Hepatocyte (in vitro differentiated cells): ENCODE data around the gene PAPPA. TPM values are rescaled to one million over a fixed set of nuclear protein-coding genes. Genes with fewer than 3 reads are reported as not detected.

Source experiments
- DNase-seq: peaks from one replicate; pipeline ENCODE4 v3.0.0-alpha.2; 2016; ENCODE audit warnings: low spot score
- H2AFZ ChIP-seq: fragments of 200-600 bp; sonication (generic); 2 replicates; pipeline ENCODE4 v1.6.0; 2016; ENCODE audit warnings: antibody characterized with exemption, mild to moderate bottlenecking
- H3K27ac ChIP-seq: fragments of 200-600 bp; sonication (generic); 2 replicates; pipeline ENCODE4 v1.5.1; 2016; ENCODE audit warnings: mild to moderate bottlenecking
- H3K27me3 ChIP-seq: fragments of 200-600 bp; sonication (generic); 2 replicates; pipeline ENCODE4 v1.6.1; 2016
- H3K36me3 ChIP-seq: fragments of 200-600 bp; sonication (generic); replicated peaks from 2 replicates; pipeline ENCODE4 v1.5.1; 2016; ENCODE audit warnings: low read depth; ENCODE audit not compliant: insufficient read depth
- H3K4me1 ChIP-seq: fragments of 200-600 bp; sonication (generic); 2 replicates; pipeline ENCODE4 v1.5.1; 2016; ENCODE audit warnings: mild to moderate bottlenecking, moderate library complexity; ENCODE audit not compliant: insufficient read depth
- H3K4me2 ChIP-seq: fragments of 200-600 bp; sonication (generic); 2 replicates; pipeline ENCODE4 v1.6.0; 2016
- H3K4me3 ChIP-seq: fragments of 200-600 bp; sonication (generic); 2 replicates; pipeline ENCODE4 v1.5.1; 2016; ENCODE audit warnings: mild to moderate bottlenecking
- H3K79me2 ChIP-seq: fragments of 200-600 bp; sonication (generic); 2 replicates; pipeline ENCODE4 v1.6.0; 2017; ENCODE audit warnings: mild to moderate bottlenecking
- H3K9me2 ChIP-seq: fragments of 200-600 bp; sonication (generic); replicated peaks from 2 replicates; pipeline ENCODE4 v1.6.0; 2017; ENCODE audit warnings: mild to moderate bottlenecking; ENCODE audit not compliant: insufficient read depth
- H3K9me3 ChIP-seq: fragments of 200-600 bp; sonication (generic); 2 replicates; pipeline ENCODE4 v1.5.1; 2016; ENCODE audit warnings: low read depth, mild to moderate bottlenecking
- H4K20me1 ChIP-seq: fragments of 200-600 bp; sonication (generic); 2 replicates; pipeline ENCODE4 v1.6.0; 2016; ENCODE audit warnings: mild to moderate bottlenecking; ENCODE audit not compliant: insufficient read depth, poor library complexity, severe bottlenecking
- EZH2 ChIP-seq: fragments of 200-600 bp; sonication (generic); IDR thresholded peaks from 2 replicates; pipeline ENCODE4 v1.6.1; 2016; ENCODE audit warnings: antibody characterized with exemption, mild to moderate bottlenecking, borderline replicate concordance
- EZH2phosphoT487 ChIP-seq: fragments of 200-600 bp; sonication (generic); IDR thresholded peaks from one replicate; pipeline ENCODE4 v1.6.1; 2018; ENCODE audit warnings: antibody characterized with exemption, mild to moderate bottlenecking, low read depth, moderate library complexity; ENCODE audit not compliant: unreplicated experiment, severe bottlenecking
- WGBS: methylation state at CpG from one replicate; pipeline ENCODE4 v1.1.6; 2016; ENCODE audit warnings: low lambda C conversion rate; ENCODE audit errors: missing lambda C conversion rate; 5-methylcytosine and 5-hydroxymethylcytosine counted together
- polyA plus RNA-seq: library from polyadenylated mRNA; unstranded; fragments of >200 nt; fragmentation: Nextera tagmentation; extraction: Ambion mirVana; gene quantifications from 2 replicates; pipeline ENCODE4 v1.2.1, GENCODE V29; 2016
- total RNA-seq: library from RNA; depleted of rRNA; stranded (reverse); fragments of >200 nt; gene quantifications from 2 replicates; pipeline ENCODE4 v1.2.3, GENCODE V29; 2014
- TF ChIP-seq, protein P1 (sequence below): fragments of 200-600 bp; sonication (generic); IDR thresholded peaks from 2 replicates; pipeline ENCODE4 v1.5.1; 2016; ENCODE audit warnings: antibody characterized with exemption, mild to moderate bottlenecking; ENCODE audit not compliant: poor library complexity

Gene PAPPA
- total and polyA plus RNA-seq, 2 experiments from 2014 or later: 2.8 to 12.3 TPM

DNA sequence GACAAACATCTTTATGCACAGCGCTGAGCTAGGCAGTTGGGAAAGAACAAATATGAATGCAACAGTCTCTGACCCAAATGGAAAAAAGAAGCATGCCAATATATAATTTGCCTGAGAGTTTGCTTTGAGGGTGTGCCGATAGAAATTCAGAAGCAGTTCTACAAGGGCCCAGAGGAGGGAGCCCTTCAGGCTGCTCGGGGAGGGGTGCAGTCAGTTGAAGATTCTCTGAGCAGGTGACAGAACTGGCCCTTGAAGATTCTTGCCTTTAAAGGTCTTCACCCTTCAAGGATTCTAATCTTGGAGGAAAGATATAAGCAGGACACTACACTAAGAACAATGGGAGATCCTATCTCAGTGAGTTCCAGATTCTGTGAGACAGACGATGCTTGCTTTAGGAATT is 3.7 kb upstream of the PAPPA start:
- Histone ChIP-seq H2AFZ (no peak overlapping the region), H3K27ac (no peak overlapping the region), H4K20me1 (no peaks in the 10 kb centered on the region), H3K4me3 (no peak overlapping the region), H3K4me2 (no peak overlapping the region), H3K4me1 (peaks cover 5% of the 10 kb centered on the region), H3K79me2 (no peaks in the 10 kb centered on the region), H3K36me3 (no peaks in the 10 kb centered on the region), H3K9me3 (no peaks in the 10 kb centered on the region), H3K27me3 (peaks cover 6% of the 10 kb centered on the region), H3K9me2 (no peaks in the 10 kb centered on the region)
- WGBS: 21% methylated on average over 4 of the region's 4 CpGs
- peak; percentile 61 for DNase-seq
- TF ChIP-seq, protein P1, sequence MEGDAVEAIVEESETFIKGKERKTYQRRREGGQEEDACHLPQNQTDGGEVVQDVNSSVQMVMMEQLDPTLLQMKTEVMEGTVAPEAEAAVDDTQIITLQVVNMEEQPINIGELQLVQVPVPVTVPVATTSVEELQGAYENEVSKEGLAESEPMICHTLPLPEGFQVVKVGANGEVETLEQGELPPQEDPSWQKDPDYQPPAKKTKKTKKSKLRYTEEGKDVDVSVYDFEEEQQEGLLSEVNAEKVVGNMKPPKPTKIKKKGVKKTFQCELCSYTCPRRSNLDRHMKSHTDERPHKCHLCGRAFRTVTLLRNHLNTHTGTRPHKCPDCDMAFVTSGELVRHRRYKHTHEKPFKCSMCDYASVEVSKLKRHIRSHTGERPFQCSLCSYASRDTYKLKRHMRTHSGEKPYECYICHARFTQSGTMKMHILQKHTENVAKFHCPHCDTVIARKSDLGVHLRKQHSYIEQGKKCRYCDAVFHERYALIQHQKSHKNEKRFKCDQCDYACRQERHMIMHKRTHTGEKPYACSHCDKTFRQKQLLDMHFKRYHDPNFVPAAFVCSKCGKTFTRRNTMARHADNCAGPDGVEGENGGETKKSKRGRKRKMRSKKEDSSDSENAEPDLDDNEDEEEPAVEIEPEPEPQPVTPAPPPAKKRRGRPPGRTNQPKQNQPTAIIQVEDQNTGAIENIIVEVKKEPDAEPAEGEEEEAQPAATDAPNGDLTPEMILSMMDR: peak; percentile 67
- TF ChIP-seq EZH2phosphoT487: no peak

- no peaks in the 10 kb centered on the region for H3K9me2 ChIP-seq
- no peaks in the 10 kb centered on the region for H4K20me1 ChIP-seq
- TF ChIP-seq, protein P1: no peak
- TF ChIP-seq EZH2: no peak
- TF ChIP-seq EZH2phosphoT487: no peak
- no peaks in the 10 kb centered on the region for H3K9me3 ChIP-seq
- H3K4me2 ChIP-seq: no peak overlapping the region
- no peak overlapping the region for H3K4me3 ChIP-seq
- peaks cover 5% of the 10 kb centered on the region for H3K4me1 ChIP-seq
- H2AFZ ChIP-seq: no peak overlapping the region
- no peaks in the 10 kb centered on the region for H3K36me3 ChIP-seq
- peaks cover 10% of the 10 kb centered on the region for H3K27me3 ChIP-seq
- peak overlapping the region; percentile 85 for H3K27ac ChIP-seq
- no peaks in the 10 kb centered on the region for H3K79me2 ChIP-seq
- WGBS: 69% methylated on average over 4 of the region's 4 CpGs
- no peak for DNase-seq
Observed at GRCh38 chr9:116151199-116151598, 2.4 kb upstream of the PAPPA start.

GRCh38 chr9:116151966-116152381 is 1.6 kb upstream of the PAPPA start:
- peaks cover 10% of the 10 kb centered on the region for H3K27me3 ChIP-seq

More at GRCh38 chr9:116151966-116152381, 1.6 kb upstream of the PAPPA start:
- TF ChIP-seq EZH2: no peak
- TF ChIP-seq, protein P1: no peak
- TF ChIP-seq EZH2phosphoT487: no peak
- no peaks in the 10 kb centered on the region for H3K9me2 ChIP-seq
- H2AFZ ChIP-seq: no peak overlapping the region
- no peak overlapping the region for H3K4me3 ChIP-seq
- no peaks in the 10 kb centered on the region for H3K9me3 ChIP-seq
- H3K79me2 ChIP-seq: no peaks in the 10 kb centered on the region
- 39% methylated on average over 6 of the region's 6 CpGs for WGBS
- peak overlapping the region; percentile 85 for H3K27ac ChIP-seq
- peaks cover 11% of the 10 kb centered on the region for H3K4me1 ChIP-seq
- H3K4me2 ChIP-seq: peak overlapping the region; percentile 86
- no peaks in the 10 kb centered on the region for H4K20me1 ChIP-seq
- peak; percentile 26 for DNase-seq
- H3K36me3 ChIP-seq: no peaks in the 10 kb centered on the region
